ENCODE results near the gene FOXP1.

Gene FOXP1

DNA sequence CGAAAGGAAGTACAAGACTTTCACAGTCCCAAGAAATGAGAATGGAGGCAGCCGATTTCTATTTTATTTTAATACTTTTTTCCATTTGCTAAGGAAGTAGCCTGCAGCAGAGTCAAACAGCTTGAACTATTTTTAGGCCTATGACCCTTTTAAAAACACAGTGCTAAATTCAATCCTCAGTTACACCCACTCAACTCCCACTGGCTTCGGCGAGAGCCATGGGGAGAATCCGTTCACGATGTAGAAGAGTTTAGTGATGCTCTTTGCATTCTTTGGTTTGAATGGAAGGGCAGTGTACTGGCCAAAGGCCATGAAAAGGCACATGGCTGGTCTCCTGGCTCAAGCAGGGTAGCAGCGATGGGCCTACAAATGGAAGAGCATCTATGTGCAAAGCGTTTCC, 343.5 kb downstream of the FOXP1 start:
- TF ChIP-seq POLR2A (IDR thresholded peaks at IDR 0.05; ENCODE audit: low read depth, low read length) = no peak
- FAIRE-seq = no peak
- DNase-seq (ENCODE audit: insufficient read length, low spot score) = no peak

DNA sequence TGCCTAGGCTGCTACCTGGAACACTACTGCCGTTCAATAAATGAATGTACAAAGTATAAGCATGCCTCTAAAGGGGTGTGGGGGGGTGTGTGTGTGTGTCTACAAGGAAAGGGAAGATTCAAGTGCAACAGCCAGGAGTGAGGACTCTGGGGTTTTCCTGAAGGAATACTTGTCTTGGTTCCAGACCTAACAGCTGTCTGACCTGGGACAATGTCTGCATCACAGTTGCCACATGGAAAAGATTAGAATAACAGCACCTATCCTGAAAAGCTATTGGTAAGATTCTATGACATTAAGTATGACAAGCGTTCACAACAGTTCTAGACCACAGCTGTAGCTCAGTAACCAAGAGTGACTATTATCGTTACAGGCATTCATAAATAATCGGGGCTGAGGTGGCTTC, 345.2 kb downstream of the FOXP1 start:
- DNase-seq (ENCODE audit: insufficient read length, low spot score) (no peak), FAIRE-seq (no peak)
- no peak for TF ChIP-seq POLR2A (IDR thresholded peaks at IDR 0.05; ENCODE audit: low read depth, low read length)

DNA sequence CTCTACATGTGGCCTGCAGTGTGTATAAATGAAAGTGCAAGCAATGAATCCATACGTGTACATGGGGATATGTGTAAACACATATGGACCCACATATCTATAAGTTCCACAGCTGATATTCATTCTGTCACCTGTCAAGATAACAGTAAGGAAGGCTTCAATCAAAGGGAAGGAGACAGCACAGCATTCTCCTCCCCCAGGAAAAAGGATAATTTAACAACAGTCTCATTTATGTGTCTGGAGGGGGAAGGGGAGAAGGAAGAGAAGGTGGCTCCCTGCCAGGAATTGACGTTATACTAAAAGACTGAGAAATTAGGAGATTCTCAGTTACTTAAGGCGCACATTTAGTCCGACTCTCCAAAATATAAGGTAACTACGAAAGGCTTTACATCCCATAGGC, 345.9 kb downstream of the FOXP1 start:
- FAIRE-seq = no peak
- TF ChIP-seq POLR2A (IDR thresholded peaks at IDR 0.05; ENCODE audit: low read depth, low read length) = no peak
- DNase-seq (ENCODE audit: insufficient read length, low spot score) = no peak

DNA sequence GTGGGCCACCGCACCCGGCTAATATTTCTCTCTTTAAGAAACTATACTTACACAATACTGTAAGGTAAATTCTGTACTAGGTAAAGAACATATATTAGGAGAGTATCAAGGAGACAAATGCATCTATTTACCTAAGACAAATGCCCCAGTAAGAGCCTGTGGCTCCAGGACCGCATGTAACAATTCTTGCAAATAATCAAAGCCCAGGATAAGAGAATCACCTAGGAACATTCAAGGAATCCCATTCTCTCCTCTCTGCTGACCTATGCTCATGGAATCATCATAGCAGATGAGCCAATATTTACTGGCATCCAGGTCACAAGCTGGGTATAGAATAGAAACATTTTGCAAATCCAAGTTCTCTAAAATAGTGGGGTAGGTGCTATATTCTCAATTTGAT, 347.7 kb downstream of the FOXP1 start:
- TF ChIP-seq POLR2A (IDR thresholded peaks at IDR 0.05; ENCODE audit: low read depth, low read length) = no peak
- FAIRE-seq (no peak), DNase-seq (ENCODE audit: insufficient read length, low spot score) (no peak)

DNA sequence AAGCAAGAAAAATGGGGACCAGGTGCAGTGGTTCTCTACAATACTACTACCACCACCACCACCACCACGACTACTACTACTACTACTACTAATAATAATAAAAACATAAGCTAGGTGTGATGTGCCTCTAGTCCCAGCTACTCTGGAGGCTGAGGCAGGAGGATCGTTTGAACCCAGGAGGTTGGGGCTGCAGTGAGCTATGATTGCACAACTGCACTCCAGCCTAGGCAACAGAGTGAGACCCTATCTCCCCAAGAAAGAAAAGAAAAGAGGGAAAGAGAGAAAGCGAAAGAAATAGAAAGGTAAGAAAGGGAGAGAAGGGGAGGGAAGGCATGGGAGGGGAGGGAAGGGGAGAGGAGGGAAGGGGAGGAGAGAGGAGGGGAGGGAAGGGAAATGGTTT, 350.6 kb downstream of the FOXP1 start:
- FAIRE-seq = no peak
- no peak for TF ChIP-seq POLR2A (IDR thresholded peaks at IDR 0.05; ENCODE audit: low read depth, low read length)

DNA sequence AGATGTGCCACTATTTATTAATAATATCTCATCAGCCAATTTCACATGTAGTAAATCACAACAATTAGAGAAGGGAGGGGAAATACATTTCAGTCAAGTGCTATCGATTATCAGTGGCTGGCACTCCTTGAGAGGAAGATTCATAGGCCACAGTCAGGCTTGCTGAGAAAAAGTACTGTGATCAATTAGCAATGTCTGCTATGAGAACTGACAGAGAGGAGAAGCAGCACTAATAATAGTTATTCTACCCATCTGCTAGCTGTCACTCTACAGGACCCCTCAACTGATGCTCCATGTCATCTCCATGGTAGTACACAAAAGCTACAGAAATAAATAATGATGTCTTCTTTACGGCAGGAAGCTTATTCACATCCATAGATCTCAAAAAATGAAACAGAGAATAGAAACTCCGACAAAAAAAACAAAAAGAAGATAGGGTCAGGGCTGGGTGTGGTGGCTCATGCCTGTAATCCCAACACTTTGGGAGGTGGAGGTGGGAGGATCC, 351.3 kb downstream of the FOXP1 start:
- FAIRE-seq = no peak
- no peak for TF ChIP-seq POLR2A (IDR thresholded peaks at IDR 0.05; ENCODE audit: low read depth, low read length)
- no peak for DNase-seq (ENCODE audit: insufficient read length, low spot score)

More for the DNA sequence above, 350.6 kb downstream of the FOXP1 start:
- no peak for DNase-seq (ENCODE audit: insufficient read length, low spot score)

DNA sequence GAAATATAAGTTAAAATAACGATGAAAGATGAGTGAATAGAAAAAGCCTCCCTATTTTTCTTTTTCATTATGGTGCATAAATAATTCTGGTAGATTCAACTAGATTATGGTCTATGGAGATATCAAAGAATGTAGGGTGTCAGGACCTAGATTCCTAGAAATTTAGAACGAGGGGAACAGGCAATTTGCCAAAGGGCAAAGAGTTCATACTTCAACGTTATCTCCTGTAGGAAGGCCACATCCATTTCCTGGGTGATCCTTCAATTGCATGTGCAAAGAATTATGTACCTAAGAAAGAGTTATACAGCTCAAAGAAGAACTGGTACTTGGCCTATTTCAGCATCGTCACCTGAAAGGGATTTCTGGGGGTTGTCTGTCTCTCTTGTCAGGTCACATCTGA, 351.8 kb downstream of the FOXP1 start:
- no peak for FAIRE-seq
- no peak for TF ChIP-seq POLR2A (IDR thresholded peaks at IDR 0.05; ENCODE audit: low read depth, low read length)
- no peak for DNase-seq (ENCODE audit: insufficient read length, low spot score)

DNA sequence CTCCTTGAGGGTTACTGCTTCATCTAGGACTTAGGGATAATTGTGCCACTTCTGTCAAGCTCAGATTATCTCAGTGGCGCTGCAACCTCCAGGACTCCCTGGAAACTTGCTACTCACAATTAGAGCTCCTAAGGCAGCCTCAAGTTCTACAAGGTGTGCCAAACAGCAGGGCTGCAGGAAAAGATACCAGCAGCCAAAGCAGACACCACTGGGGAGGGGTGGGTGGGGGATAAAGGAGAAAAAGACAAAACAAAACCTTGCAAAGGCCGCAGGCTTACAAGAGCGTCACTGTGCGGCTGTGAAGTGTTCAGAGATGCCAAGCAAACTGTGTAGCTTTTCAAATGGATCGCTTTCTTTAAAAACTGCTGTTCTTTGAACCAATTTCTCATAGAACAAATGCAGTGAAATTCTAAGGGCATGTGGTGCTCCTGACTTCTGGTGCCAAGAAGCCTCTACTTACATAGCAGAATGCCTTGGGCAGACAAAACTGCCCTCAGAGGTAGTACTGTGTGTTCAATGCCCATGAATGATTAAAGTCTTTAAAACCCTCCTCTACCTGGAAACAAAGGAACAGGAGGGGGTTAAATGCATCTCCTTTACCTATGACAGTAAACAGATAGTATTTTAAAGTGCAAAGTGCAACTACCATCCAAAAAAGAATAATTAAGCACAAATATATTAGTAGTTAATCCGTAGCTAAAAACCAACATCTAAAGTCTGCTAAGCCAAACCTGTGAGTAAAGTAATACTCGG, 353.4 kb downstream of the FOXP1 start:
- no peak for DNase-seq (ENCODE audit: insufficient read length, low spot score)
- FAIRE-seq = no peak

DNA sequence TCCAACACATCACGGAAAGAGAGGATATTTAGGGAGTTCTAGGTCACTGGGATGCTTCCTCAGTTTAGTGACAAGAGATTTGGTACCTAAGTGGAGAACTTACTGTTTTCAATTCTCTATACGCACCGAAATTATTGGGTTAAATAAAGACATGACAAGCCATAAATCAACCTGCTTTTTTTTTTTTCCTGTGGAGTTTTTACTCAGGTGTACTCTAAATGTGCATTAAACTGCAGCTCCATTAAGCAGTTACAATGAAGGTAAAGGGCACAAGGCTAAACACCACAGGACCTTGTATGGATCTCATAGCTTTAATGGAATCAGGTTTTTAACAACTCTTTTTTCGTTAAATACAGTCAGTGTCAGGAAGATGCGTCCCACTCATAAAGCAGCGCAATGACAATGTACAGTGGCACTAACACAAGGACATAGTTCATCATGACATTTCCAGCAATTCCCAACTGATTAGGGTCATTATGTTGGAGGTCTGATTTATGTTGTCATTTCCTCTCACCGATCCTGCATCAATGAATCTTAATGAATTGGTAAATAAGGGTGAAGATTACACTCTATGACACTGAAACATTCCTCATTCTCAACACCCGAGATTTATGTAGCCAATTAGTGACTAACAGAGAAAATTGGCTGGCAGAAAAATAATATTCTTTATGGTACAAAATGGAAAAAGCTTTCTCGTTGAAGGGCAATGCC, 355.2 kb downstream of the FOXP1 start:
- TF ChIP-seq POLR2A (IDR thresholded peaks at IDR 0.05; ENCODE audit: low read depth, low read length) = no peak
- DNase-seq (ENCODE audit: insufficient read length, low spot score) (no peak), FAIRE-seq (no peak)

More for the DNA sequence above, 353.4 kb downstream of the FOXP1 start:
- TF ChIP-seq POLR2A (IDR thresholded peaks at IDR 0.05; ENCODE audit: low read depth, low read length) = no peak

DNA sequence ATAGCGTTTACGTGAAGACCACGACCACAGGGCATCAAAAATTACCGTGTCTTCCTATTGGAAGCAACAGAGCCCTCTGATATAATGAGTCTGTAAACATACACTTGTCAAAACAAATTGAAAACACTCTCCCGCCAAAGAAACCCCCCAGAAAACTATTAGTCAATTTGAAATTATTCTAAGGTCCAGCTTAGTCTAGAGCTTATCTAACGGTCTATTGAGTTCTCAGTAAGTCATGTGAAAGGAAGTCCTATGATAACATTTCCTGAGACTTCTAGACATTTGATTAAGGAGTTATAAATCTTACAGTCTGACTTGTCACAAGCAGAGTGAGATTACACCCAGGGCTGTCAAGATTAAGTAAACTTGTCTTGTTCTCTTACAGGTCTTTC, 356.3 kb downstream of the FOXP1 start:
- FAIRE-seq = no peak
- TF ChIP-seq POLR2A (IDR thresholded peaks at IDR 0.05; ENCODE audit: low read depth, low read length) = no peak
- no peak for DNase-seq (ENCODE audit: insufficient read length, low spot score)

DNA sequence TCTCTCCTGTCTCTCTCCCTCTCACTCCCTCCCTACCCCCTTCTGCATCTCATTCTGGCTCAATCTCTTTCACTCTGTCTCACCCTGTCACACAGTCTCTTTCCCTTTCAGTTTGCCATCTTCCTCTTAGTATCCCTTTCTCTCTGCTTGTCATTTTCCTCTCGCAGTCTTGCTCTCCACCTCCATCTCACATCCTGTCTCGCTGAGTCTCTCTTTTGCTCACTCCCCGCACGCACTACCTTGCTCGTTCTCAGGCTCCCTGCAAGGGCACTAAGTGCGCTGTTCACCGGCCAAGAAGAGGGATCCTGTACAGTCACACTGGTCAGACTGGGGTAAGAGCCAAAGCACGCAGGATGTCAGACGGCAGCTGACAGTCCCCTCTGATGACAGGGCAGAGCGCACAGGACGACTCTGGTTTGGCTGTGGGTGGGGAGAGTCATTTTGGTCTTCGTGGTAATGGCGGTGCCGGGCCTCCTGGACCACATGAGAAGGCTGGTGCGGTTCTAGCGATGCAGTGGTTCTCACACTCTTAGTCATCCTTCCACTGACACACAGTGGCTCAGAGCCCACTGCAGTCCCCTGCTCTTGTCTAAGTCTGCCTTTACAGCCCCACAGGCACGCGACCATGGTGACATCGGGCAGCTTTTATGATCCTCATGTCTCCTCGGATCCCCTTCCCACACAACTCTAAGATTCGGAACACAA, 356.8 kb downstream of the FOXP1 start:
- FAIRE-seq (no peak), DNase-seq (ENCODE audit: insufficient read length, low spot score) (no peak)
- no peak for TF ChIP-seq POLR2A (IDR thresholded peaks at IDR 0.05; ENCODE audit: low read depth, low read length)

DNA sequence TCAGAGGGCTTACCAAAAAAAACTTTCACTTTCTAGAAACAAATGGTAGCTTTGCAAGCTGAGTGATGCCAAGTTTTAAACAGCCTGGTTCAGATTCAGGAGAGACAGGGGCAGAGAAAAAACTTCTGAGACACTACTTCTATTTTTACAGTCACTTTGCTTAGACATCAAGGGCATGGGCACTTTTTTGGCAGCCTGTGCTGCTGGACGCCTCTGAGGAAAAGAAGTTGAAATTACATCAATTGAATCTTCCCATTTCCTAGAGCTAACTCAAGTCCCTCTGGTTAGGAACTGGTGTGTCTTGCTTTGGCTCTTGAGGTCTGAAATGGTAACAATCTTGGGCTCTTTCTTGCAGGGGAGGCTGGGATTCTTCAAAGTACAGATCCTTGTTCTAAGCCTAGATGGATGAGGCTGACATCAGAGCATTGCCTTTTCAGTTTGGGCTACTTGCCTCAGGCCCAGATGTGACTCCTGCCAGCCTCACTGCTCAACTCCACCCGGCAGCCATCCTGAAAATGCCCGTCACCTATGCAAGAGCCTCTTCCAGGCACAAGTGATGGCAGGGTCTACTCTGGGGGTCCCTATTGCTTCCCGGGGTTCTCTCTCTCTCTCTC, 357.5 kb downstream of the FOXP1 start:
- no peak for DNase-seq (ENCODE audit: insufficient read length, low spot score)
- no peak for TF ChIP-seq POLR2A (IDR thresholded peaks at IDR 0.05; ENCODE audit: low read depth, low read length)
- no peak for FAIRE-seq

DNA sequence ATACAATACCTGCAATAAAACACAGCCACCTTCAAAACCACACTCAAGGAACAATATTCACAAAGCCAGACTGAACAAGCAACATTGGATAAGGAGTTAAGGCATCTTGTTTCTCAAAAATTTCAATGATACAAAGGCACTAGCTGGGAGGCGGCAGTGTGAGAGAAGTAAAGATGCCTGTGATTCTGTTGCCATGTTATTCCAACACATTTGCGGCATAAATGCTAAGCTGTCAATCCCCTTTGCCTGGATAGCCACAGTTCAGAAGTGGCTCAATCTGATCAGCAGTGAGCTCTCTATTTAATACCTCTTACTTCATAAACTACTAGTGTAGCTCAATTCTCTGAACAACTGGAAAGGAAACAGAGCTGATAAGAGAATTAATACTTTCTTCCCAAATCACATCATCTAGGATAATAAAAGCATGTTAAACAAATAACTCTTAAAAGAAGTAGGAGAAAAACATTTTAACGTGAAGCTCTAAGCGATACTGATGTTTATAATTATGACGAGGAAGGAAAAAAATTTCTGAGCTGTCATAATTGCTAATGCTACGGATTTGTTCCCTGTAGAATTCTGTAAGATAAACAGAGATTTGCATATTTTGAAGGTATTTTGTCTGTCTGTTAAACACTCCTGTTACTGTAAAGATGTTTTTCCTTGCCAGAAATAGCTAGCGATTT, 358.4 kb downstream of the FOXP1 start:
- no peak for DNase-seq (ENCODE audit: insufficient read length, low spot score)
- FAIRE-seq = no peak
- no peak for TF ChIP-seq POLR2A (IDR thresholded peaks at IDR 0.05; ENCODE audit: low read depth, low read length)
